ENCODE data around the gene RSRC1.

DNA sequence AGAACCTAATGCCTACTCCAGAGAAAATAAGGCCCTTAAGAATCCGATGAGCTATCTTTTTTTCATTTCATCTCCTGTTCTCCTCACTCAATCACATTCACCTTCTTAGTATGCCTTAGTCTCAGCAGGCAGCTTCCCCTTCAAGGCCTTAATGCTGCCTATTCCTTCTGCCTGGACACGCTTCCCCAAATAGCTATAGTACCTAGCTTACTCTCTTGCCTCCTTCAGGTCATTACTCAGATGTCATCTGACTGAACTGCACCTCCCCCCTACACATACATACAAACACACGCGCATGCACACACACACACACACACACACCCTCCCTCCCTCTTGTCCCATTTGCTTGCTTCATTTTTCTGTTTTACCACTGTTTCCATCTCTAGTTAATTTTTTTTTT, 269.6 kb downstream of the RSRC1 start:
- no peak for TF ChIP-seq SIN3B (IDR thresholded peaks at IDR 0.05; ENCODE audit: low read length)
- TF ChIP-seq EP300 (IDR thresholded peaks at IDR 0.05; ENCODE audit: low read depth in 2 of 2, low read length in 2 of 2), result no peak
- no peak for TF ChIP-seq EP300 (CRISPR knock-in tag; IDR thresholded peaks at IDR 0.05; ENCODE audit: borderline replicate concordance)
- TF ChIP-seq, protein P1, sequence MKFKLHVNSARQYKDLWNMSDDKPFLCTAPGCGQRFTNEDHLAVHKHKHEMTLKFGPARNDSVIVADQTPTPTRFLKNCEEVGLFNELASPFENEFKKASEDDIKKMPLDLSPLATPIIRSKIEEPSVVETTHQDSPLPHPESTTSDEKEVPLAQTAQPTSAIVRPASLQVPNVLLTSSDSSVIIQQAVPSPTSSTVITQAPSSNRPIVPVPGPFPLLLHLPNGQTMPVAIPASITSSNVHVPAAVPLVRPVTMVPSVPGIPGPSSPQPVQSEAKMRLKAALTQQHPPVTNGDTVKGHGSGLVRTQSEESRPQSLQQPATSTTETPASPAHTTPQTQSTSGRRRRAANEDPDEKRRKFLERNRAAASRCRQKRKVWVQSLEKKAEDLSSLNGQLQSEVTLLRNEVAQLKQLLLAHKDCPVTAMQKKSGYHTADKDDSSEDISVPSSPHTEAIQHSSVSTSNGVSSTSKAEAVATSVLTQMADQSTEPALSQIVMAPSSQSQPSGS (CRISPR knock-in tag; IDR thresholded peaks at IDR 0.05), result no peak
- no peak for TF ChIP-seq BRD4 (CRISPR knock-in tag; IDR thresholded peaks at IDR 0.05)
- no peak for TF ChIP-seq HNRNPUL1 (IDR thresholded peaks at IDR 0.05; ENCODE audit: low read depth, low read length)
- no peak for TF ChIP-seq CEBPB (IDR thresholded peaks at IDR 0.05; ENCODE audit: borderline replicate concordance, low read depth, low read length)
- TF ChIP-seq, protein P2, sequence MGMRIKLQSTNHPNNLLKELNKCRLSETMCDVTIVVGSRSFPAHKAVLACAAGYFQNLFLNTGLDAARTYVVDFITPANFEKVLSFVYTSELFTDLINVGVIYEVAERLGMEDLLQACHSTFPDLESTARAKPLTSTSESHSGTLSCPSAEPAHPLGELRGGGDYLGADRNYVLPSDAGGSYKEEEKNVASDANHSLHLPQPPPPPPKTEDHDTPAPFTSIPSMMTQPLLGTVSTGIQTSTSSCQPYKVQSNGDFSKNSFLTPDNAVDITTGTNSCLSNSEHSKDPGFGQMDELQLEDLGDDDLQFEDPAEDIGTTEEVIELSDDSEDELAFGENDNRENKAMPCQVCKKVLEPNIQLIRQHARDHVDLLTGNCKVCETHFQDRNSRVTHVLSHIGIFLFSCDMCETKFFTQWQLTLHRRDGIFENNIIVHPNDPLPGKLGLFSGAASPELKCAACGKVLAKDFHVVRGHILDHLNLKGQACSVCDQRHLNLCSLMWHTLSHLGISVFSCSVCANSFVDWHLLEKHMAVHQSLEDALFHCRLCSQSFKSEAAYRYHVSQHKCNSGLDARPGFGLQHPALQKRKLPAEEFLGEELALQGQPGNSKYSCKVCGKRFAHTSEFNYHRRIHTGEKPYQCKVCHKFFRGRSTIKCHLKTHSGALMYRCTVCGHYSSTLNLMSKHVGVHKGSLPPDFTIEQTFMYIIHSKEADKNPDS (CRISPR knock-in tag; IDR thresholded peaks at IDR 0.05), result no peak
- no peak for TF ChIP-seq IRX3 (CRISPR knock-in tag; IDR thresholded peaks at IDR 0.05; ENCODE audit: borderline replicate concordance, low read depth)
- TF ChIP-seq, protein P3, sequence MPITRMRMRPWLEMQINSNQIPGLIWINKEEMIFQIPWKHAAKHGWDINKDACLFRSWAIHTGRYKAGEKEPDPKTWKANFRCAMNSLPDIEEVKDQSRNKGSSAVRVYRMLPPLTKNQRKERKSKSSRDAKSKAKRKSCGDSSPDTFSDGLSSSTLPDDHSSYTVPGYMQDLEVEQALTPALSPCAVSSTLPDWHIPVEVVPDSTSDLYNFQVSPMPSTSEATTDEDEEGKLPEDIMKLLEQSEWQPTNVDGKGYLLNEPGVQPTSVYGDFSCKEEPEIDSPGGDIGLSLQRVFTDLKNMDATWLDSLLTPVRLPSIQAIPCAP (CRISPR knock-in tag; IDR thresholded peaks at IDR 0.05; ENCODE audit: low read depth), result no peak
- TF ChIP-seq CHD4 (IDR thresholded peaks at IDR 0.05; ENCODE audit: borderline replicate concordance, low read length), result no peak
- TF ChIP-seq, protein P4, sequence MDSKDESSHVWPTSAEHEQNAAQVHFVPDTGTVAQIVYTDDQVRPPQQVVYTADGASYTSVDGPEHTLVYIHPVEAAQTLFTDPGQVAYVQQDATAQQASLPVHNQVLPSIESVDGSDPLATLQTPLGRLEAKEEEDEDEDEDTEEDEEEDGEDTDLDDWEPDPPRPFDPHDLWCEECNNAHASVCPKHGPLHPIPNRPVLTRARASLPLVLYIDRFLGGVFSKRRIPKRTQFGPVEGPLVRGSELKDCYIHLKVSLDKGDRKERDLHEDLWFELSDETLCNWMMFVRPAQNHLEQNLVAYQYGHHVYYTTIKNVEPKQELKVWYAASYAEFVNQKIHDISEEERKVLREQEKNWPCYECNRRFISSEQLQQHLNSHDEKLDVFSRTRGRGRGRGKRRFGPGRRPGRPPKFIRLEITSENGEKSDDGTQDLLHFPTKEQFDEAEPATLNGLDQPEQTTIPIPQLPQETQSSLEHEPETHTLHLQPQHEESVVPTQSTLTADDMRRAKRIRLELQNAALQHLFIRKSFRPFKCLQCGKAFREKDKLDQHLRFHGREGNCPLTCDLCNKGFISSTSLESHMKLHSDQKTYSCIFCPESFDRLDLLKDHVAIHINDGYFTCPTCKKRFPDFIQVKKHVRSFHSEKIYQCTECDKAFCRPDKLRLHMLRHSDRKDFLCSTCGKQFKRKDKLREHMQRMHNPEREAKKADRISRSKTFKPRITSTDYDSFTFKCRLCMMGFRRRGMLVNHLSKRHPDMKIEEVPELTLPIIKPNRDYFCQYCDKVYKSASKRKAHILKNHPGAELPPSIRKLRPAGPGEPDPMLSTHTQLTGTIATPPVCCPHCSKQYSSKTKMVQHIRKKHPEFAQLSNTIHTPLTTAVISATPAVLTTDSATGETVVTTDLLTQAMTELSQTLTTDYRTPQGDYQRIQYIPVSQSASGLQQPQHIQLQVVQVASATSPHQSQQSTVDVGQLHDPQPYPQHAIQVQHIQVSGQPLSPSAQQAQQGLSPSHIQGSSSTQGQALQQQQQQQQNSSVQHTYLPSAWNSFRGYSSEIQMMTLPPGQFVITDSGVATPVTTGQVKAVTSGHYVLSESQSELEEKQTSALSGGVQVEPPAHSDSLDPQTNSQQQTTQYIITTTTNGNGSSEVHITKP (CRISPR knock-in tag; IDR thresholded peaks at IDR 0.05; ENCODE audit: low read depth), result no peak
- no peak for TF ChIP-seq FOXP1 (IDR thresholded peaks at IDR 0.05)
- no peak for TF ChIP-seq FOXP1 (CRISPR knock-in tag; IDR thresholded peaks at IDR 0.05)

Measured in HepG2 (cell line).